Gastroesophageal sphincter (tissue), 3 donors: ENCODE measurements around the gene STRN.

Experiments
- POLR2A ChIP-seq, 2 donors: fragments of 450-650 bp; IDR thresholded peaks; one replicate each; pipeline ENCODE4 v1.6.1; 2017; ENCODE audit warnings: antibody characterized with exemption in 2 of 2, mild to moderate bottlenecking in 2 of 2, moderate library complexity in 1 of 2
- POLR2AphosphoS5 ChIP-seq: sonication (generic); formaldehyde crosslinking; IDR thresholded peaks from one replicate; pipeline ENCODE4 v1.6.1; 2017; ENCODE audit warnings: antibody characterized with exemption
- TF ChIP-seq, protein P1 (sequence below), 4 experiments: fragments of 200-600 bp in 2 of 4; fragments of 450-650 bp in 2 of 4; sonication (generic) in 1 of 4; IDR thresholded peaks; one replicate each; pipeline ENCODE4 v1.5.1; 2017 to 2019; ENCODE audit warnings: antibody characterized with exemption in 4 of 4, mild to moderate bottlenecking in 2 of 4, moderate library complexity in 2 of 4

DNA sequence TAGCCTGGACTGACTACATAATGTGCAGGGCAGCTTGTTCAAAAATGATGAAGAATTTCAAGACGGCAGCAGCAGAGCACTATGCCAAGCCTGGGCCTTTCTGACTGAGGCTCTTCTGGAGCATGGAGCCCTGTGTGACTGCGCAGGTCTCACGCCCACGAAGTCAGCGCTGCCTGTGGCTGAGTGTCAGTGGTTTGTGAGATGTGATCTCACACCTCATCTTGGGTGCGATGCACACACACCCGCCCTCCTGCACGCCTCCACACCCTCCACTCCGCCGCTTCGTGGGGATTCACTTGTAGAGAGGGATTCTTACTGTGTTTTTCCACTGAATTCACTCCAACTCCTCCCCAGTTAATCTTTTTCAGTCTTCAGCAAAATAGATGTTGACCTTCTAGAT lies 166.0 kb downstream of the STRN start:
- TF ChIP-seq, protein P1, sequence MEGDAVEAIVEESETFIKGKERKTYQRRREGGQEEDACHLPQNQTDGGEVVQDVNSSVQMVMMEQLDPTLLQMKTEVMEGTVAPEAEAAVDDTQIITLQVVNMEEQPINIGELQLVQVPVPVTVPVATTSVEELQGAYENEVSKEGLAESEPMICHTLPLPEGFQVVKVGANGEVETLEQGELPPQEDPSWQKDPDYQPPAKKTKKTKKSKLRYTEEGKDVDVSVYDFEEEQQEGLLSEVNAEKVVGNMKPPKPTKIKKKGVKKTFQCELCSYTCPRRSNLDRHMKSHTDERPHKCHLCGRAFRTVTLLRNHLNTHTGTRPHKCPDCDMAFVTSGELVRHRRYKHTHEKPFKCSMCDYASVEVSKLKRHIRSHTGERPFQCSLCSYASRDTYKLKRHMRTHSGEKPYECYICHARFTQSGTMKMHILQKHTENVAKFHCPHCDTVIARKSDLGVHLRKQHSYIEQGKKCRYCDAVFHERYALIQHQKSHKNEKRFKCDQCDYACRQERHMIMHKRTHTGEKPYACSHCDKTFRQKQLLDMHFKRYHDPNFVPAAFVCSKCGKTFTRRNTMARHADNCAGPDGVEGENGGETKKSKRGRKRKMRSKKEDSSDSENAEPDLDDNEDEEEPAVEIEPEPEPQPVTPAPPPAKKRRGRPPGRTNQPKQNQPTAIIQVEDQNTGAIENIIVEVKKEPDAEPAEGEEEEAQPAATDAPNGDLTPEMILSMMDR (IDR thresholded peaks at IDR 0.05) = no peak
- TF ChIP-seq POLR2A (IDR thresholded peaks at IDR 0.05) (no peak), POLR2AphosphoS5 (no peak)
